Rectal smooth muscle tissue (tissue), 1 donor: ENCODE results near the gene LINGO1.

Experiments
- H3K27ac ChIP-seq: one replicate; pipeline ENCODE4 v1.7.0; 2013; ENCODE audit warnings: low read depth, low read length, inconsistent platforms
- H3K27me3 ChIP-seq: one replicate; pipeline ENCODE4 v1.7.0; 2013; ENCODE audit warnings: low read length; ENCODE audit not compliant: control insufficient read depth, insufficient read depth
- H3K36me3 ChIP-seq: one replicate; pipeline ENCODE4 v1.7.0; 2013; ENCODE audit warnings: low read length; ENCODE audit not compliant: control insufficient read depth, insufficient read depth
- H3K4me1 ChIP-seq: one replicate; pipeline ENCODE4 v1.7.0; 2013; ENCODE audit warnings: low read length; ENCODE audit not compliant: control insufficient read depth, insufficient read depth
- H3K4me3 ChIP-seq: one replicate; pipeline ENCODE4 v1.7.0; 2013; ENCODE audit warnings: low read length
- H3K9ac ChIP-seq: one replicate; pipeline ENCODE4 v1.7.0; 2013; ENCODE audit warnings: low read length

LINGO1 gene

DNA sequence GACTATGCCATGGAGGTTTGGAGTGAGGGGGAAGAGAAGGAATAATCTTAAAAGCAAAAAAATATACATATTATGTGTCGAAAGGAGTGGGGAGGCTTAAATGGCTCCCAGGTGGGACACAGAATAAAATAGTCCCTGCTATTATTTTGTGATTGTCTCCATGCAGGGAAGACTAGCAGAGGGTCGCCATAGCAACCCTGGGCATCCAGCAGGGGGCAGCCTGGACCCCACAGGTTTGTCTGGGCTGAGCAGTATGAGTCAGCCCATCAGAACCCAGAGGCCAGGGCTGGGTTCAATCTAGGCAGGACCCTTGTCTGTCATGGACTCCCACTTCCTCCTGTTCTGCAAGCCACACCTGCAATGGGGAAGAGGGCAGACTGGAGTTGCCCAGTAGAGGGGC, 17.6 kb upstream of the LINGO1 start:
- Histone ChIP-seq H3K9ac (no peak overlapping the region), H3K36me3 (no peaks in the 10 kb centered on the region), H3K27me3 (no peaks in the 10 kb centered on the region), H3K4me3 (no peak overlapping the region), H3K27ac (no peak overlapping the region), H3K4me1 (no peaks in the 10 kb centered on the region)

DNA sequence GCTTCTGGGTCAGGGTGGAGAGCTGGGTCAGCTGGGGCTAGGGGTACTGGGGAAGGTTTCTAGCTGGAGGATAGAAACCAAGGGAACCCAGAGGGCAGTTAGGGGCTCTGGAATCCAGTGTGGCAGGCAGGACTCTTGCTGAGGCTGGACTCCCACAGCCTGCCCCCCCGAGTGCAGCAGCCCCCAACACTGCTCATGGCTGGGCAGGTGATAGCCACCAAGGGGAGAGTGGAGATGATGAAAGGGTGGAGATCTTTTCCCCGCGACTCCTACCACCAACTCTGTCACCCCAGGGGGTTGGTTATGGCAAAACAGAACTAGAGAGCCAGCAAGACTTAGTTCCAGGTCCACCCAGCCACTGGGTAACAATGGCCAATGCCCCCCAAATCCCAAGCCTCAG, 16.9 kb upstream of the LINGO1 start:
- Histone ChIP-seq H3K27me3 (no peaks in the 10 kb centered on the region), H3K9ac (no peak overlapping the region), H3K4me3 (no peak overlapping the region), H3K36me3 (no peaks in the 10 kb centered on the region), H3K4me1 (no peaks in the 10 kb centered on the region), H3K27ac (no peak overlapping the region)

DNA sequence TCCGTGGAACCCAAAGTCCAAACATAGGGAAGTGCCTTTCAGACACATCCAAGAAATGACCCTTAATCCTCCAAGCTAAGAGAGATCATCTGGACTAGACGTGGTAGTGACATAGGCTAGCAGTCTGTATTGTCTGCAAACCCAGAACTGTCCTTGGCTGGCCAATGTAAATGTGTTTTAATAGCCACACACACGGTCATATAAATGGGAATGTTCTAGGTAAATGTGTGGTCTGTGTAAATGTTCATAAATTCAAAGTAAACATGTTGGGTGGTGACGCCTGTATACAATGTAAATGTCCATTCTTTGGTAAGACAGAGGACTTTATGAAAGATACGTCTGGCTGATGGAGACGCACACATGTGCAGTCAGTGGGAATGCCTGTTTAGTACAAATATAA, 16.3 kb upstream of the LINGO1 start:
- no peak overlapping the region for H3K4me3 ChIP-seq
- H3K4me1 ChIP-seq: no peaks in the 10 kb centered on the region
- no peak overlapping the region for H3K9ac ChIP-seq
- no peaks in the 10 kb centered on the region for H3K27me3 ChIP-seq
- H3K27ac ChIP-seq: no peak overlapping the region
- H3K36me3 ChIP-seq: no peaks in the 10 kb centered on the region

DNA sequence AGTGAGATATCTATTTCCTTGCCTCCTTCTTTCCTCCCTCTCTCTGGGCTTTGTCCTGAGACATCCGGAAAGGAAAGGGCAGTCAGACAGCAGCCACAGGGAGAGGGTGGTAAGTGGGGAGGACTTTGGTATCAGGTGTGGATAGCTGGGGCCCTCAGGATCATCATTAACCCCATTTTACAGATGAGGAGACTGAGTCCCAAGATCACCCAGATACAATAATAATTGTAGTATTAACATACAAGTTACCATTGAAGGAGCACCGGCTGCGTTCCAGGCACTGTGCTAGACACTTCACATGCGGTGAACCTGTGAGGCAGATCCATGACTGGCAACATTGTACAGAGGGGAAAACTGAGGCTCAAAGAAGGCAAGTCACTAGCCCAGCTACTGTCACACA, 15.2 kb upstream of the LINGO1 start:
- H3K4me1 ChIP-seq: no peaks in the 10 kb centered on the region
- no peak overlapping the region for H3K4me3 ChIP-seq
- no peaks in the 10 kb centered on the region for H3K36me3 ChIP-seq
- no peak overlapping the region for H3K9ac ChIP-seq
- H3K27me3 ChIP-seq: no peaks in the 10 kb centered on the region
- no peak overlapping the region for H3K27ac ChIP-seq

DNA sequence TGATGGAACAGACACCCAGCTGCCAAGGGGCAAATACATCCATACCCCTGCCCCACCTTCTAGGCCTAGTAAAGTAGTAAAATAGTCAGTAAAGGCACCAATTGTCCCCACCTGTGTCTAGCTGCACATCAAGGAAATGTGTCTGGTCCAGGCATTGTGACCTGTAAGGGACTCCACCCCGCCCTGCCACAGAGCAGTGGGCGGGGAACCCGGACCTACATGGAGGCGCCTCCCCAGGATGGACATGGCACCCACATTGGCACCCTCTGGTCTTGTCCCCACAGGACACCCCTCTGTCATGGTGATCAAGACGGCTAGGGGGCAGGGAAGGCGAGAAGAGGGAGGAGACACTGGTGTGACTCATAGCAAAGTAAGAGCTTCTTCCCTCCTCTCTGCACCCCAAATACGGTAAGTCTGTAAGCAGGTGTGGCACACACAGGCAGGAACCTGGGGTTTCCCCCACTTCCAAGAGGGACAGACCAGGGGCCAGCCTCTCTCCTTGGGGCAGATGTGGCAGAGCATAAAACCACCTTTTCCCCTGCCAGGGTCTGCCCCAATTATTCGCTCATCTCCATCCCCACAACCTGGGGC, 13.5 kb upstream of the LINGO1 start:
- H3K27me3 ChIP-seq: no peaks in the 10 kb centered on the region
- no peak overlapping the region for H3K4me3 ChIP-seq
- H3K9ac ChIP-seq: no peak overlapping the region
- H3K4me1 ChIP-seq: no peaks in the 10 kb centered on the region
- H3K36me3 ChIP-seq: no peaks in the 10 kb centered on the region
- H3K27ac ChIP-seq: no peak overlapping the region

DNA sequence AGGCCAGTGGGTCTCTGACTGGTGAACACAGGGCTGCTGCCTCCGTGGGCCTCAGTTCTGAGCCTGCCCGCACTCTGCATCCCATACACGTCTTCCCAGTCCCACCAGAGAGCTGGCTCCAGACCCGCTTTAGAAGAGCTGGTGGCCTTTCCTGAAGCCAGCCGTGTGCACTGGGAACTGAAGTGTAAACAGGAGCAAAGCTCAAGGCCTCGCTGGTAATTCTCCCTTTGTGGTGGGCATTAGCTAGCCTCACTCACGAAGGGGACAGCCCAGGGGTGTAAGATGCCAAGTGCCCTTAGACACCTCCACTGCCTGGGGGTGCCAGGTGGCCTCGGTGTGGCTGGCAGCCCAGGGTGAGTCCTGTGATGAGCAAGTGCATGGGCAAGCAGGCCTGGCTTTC, 12.9 kb upstream of the LINGO1 start:
- Histone ChIP-seq H3K27ac (no peak overlapping the region), H3K27me3 (no peaks in the 10 kb centered on the region), H3K4me1 (no peaks in the 10 kb centered on the region), H3K36me3 (no peaks in the 10 kb centered on the region), H3K9ac (no peak overlapping the region), H3K4me3 (no peak overlapping the region)

DNA sequence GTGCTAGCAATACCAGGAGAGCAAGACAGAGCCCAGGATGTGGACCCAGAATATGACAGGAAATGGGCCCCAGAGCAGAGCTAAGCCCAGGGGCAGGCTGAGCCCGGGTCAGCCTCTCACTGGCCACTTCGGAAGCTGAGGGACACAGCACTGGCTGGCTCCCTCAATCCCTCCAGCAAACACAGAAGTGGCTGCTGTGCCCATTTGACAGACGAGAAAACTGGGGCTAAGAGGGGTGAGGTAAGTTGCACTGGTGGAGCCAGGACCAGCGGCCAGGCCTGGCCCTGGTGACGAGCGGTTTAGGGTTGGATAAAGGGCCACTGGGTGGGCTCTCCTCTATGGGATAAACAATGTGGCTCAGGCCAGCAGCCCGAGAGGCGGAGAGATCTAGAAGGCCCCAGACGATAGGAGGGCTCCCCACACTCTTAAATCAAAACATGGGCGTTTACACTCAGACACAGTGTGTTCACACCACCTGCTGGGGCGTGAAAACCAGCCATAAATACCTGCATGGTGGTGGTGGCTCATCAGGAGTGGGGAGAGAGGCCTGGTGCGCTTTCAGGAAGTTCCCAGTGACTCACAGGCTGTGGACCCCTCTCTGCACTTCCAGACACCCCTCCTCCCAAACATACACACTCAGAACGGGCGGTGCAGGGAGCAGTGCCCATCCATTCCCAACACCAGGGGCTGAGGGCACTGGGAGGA, 12.0 kb upstream of the LINGO1 start:
- Histone ChIP-seq H3K9ac (no peak overlapping the region), H3K27me3 (peaks cover under 1% of the 10 kb centered on the region), H3K36me3 (no peaks in the 10 kb centered on the region), H3K27ac (no peak overlapping the region), H3K4me3 (no peak overlapping the region), H3K4me1 (no peaks in the 10 kb centered on the region)

DNA sequence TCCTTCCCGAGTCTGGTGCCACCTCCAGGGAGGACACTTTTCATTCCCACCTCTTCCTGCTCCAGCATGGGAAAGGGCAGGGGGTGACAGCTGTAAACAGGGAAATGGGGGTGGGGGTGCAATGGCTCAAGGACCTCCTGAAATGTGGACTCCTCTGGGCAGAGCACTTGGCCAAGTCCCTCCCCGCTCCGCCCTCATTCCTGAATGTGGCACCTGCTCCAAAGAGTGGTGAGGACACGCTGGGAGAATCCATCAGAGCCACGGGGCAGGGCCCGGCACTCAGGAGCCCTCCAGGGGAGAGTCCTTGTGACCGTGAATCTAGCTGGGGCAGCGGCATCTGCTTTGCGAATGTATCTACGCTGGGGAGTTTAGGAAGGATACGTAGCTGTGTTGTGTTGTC, 11.1 kb upstream of the LINGO1 start:
- Histone ChIP-seq H3K4me3 (no peak overlapping the region), H3K36me3 (no peaks in the 10 kb centered on the region), H3K4me1 (no peaks in the 10 kb centered on the region), H3K27me3 (peaks cover 1% of the 10 kb centered on the region), H3K27ac (no peak overlapping the region), H3K9ac (no peak overlapping the region)

DNA sequence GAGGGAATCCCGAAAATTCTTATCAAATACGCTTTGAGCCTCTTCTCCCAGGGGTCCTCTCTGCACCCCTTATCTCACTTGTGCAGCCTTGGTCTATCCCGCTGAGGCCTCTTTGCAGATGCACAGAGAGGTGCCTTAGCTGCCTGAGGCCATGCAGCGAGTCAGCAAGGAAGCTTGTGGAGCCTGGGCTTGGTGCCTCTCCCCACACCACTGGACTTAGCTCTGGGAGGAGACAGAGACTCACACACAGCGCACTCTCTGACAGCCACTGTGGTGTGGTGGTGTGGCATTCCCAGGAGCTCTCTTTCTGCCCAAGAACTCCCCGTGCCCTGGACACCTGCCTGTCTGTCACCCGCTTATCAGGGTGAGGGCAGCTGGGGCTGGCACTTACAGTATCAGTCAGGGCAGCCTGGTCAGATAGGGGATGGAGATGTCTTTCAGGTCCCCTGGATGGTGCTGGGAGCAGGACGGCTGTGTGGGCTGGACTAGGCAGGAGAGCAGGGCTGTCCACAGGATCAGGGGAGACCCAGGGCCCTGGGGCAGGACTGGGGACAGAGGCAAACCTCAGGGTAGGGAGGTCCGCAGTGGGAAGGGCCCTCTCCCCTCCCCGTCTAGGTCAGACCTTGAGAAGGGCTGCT, 10.2 kb upstream of the LINGO1 start:
- Histone ChIP-seq H3K4me3 (no peak overlapping the region), H3K4me1 (no peaks in the 10 kb centered on the region), H3K36me3 (no peaks in the 10 kb centered on the region), H3K27ac (no peak overlapping the region), H3K9ac (no peak overlapping the region), H3K27me3 (peaks cover 1% of the 10 kb centered on the region)

DNA sequence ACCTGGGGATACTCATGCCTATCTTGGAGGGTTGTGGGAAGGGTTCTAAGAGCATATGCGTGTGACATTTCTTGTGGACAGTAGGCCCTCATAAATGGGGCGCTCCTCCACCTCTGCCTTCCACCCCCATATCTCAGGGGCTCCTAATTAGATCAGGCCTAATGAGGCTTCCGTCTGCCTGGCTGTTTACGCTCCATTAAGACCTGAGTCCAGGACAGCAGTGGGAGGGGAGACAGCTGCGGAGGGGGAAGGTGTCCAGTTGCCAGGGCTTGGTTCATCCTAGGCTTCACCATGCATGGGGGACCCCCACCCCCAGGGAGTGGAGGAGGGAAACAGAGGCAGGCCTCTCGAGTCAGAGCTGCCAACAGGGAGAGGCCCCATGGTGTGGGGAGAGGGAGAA, 9.3 kb upstream of the LINGO1 start:
- Histone ChIP-seq H3K27me3 (peaks cover 1% of the 10 kb centered on the region), H3K27ac (no peak overlapping the region), H3K4me1 (no peaks in the 10 kb centered on the region), H3K4me3 (no peak overlapping the region), H3K36me3 (no peaks in the 10 kb centered on the region), H3K9ac (no peak overlapping the region)

DNA sequence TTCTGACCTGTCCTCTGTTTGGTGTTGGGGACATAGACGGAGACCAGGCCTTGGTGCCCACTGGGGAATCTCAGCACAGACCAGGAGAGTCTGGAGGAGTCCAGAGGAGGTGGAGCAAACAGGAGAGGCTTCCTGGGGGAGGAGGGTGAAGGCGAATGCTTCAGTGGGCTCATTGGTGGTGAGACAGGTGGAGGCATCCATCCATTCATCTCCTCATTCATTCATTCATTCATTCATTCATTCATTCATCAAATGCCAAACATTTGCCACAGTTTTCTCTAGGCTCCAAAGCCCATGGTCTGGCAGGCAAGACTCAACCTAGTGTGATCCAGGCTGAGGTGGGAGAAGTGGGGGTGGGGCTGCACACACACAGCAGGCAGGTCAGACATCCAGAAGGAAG, 7.9 kb upstream of the LINGO1 start:
- Histone ChIP-seq H3K9ac (no peak overlapping the region), H3K4me1 (no peaks in the 10 kb centered on the region), H3K27ac (no peak overlapping the region), H3K4me3 (no peak overlapping the region), H3K27me3 (peaks cover 1% of the 10 kb centered on the region), H3K36me3 (no peaks in the 10 kb centered on the region)

DNA sequence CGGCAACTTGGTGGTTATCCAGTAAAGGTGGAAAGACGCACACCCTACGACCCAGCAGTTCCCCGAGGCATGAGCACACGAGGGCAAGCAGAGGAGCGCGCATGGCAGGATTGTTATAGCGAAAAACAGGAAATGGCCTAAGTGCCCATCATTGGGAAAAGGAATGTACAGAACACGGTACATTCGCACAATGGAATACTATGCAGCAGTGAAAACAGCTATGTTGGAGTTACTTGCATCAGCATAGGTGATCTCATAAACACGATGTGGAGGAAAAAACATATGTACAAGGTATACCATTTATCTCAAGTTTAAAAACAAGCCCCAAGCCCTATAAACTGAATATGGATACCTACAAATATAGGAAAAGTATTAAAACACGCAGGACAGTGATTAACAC, 6.7 kb upstream of the LINGO1 start:
- H3K9ac ChIP-seq: no peak overlapping the region
- no peak overlapping the region for H3K27ac ChIP-seq
- H3K4me1 ChIP-seq: no peaks in the 10 kb centered on the region
- no peak overlapping the region for H3K4me3 ChIP-seq
- H3K36me3 ChIP-seq: no peaks in the 10 kb centered on the region
- H3K27me3 ChIP-seq: peaks cover 10% of the 10 kb centered on the region
